ENCODE results near the gene HMHB1. TPM values are rescaled to one million over a fixed set of nuclear protein-coding genes. Genes with fewer than 3 reads are reported as not detected.

Gene HMHB1
- polyA plus RNA-seq, 1 donor from 2014 or later = not detected

- Histone ChIP-seq H3K4me2 (ENCODE audit: low read length) (no peak overlapping the region), H3K27me3 (ENCODE audit: insufficient read depth, low read depth, low read length) (no peaks in the 10 kb centered on the region), H3K79me2 (replicated peaks; ENCODE audit: insufficient read depth, low read length) (no peaks in the 10 kb centered on the region), H4K20me1 (ENCODE audit: insufficient read depth) (no peaks in the 10 kb centered on the region), H3F3A (ENCODE audit: insufficient read depth, low read length, poor library complexity, severe bottlenecking) (no peaks in the 10 kb centered on the region), H2AFZ (ENCODE audit: low read depth, low read length) (no peak overlapping the region), H3K9me2 (ENCODE audit: insufficient read depth, low read length) (no peaks in the 10 kb centered on the region), H3K9me3 (ENCODE audit: low read length) (no peaks in the 10 kb centered on the region), H3K27ac (ENCODE audit: low read length) (no peak overlapping the region), H3K9ac (ENCODE audit: low read length) (no peak overlapping the region), H3K4me3 (ENCODE audit: low read length) (no peak overlapping the region), H3K36me3 (ENCODE audit: insufficient read depth, low read length) (no peaks in the 10 kb centered on the region)
- TF ChIP-seq SMC3 (conservative IDR thresholded peaks at IDR 0.05; ENCODE audit: poor library complexity) (peak; percentile 97), EP300 (conservative IDR thresholded peaks at IDR 0.05; ENCODE audit: poor library complexity, severe bottlenecking) (no peak), TAF1 (IDR thresholded peaks at IDR 0.05; ENCODE audit: low read depth) (no peak), MXI1 (conservative IDR thresholded peaks at IDR 0.05; ENCODE audit: poor library complexity, severe bottlenecking) (no peak), CTCF (IDR thresholded peaks at IDR 0.05; ENCODE audit: poor library complexity, severe bottlenecking) (peak; percentile 87), RAD21 (conservative IDR thresholded peaks at IDR 0.05) (peak; percentile 95)
These were observed 13.1 kb downstream of the HMHB1 start for GRCh38 chr5:143824851-143825720.

- no peak overlapping the region for H3K27ac ChIP-seq (ENCODE audit: low read length)
- no peaks in the 10 kb centered on the region for H3F3A ChIP-seq (ENCODE audit: insufficient read depth, low read length, poor library complexity, severe bottlenecking)
- H2AFZ ChIP-seq (ENCODE audit: low read depth, low read length) = no peak overlapping the region
- H3K4me3 ChIP-seq (ENCODE audit: low read length) = no peak overlapping the region
- no peaks in the 10 kb centered on the region for H4K20me1 ChIP-seq (ENCODE audit: insufficient read depth)
- H3K79me2 ChIP-seq (replicated peaks; ENCODE audit: insufficient read depth, low read length) = no peaks in the 10 kb centered on the region
- H3K36me3 ChIP-seq (ENCODE audit: insufficient read depth, low read length) = no peaks in the 10 kb centered on the region
- H3K9me3 ChIP-seq (ENCODE audit: low read length) = no peaks in the 10 kb centered on the region
- H3K27me3 ChIP-seq (ENCODE audit: insufficient read depth, low read depth, low read length) = no peaks in the 10 kb centered on the region
- H3K9me2 ChIP-seq (ENCODE audit: insufficient read depth, low read length) = no peaks in the 10 kb centered on the region
- TF ChIP-seq CTCF (IDR thresholded peaks at IDR 0.05; ENCODE audit: poor library complexity, severe bottlenecking) = no peak
- no peak for TF ChIP-seq REST (IDR thresholded peaks at IDR 0.05; ENCODE audit: borderline replicate concordance)
- TF ChIP-seq POLR2AphosphoS5 (IDR thresholded peaks at IDR 0.05) = peak; percentile 18
- TF ChIP-seq SMC3 (conservative IDR thresholded peaks at IDR 0.05; ENCODE audit: poor library complexity) = no peak
- TF ChIP-seq EP300 (conservative IDR thresholded peaks at IDR 0.05; ENCODE audit: poor library complexity, severe bottlenecking) = no peak
- H3K4me2 ChIP-seq (ENCODE audit: low read length) = no peak overlapping the region
- no peak overlapping the region for H3K9ac ChIP-seq (ENCODE audit: low read length)
These were observed 15.0 kb downstream of the HMHB1 start for GRCh38 chr5:143826951-143827444.
